B cell (primary cell): Measurements from ENCODE around the gene GUCA1A. TPM values are rescaled to one million over a fixed set of nuclear protein-coding genes. Genes with fewer than 3 reads are reported as not detected.

ENCODE experiments used
- ATAC-seq: fragments of 200-7000 bp; cut with Tn5 transposase; one replicate; pipeline ENCODE4 v1.10.0; 2021; ENCODE audit warnings: low read depth, mild to moderate bottlenecking, moderate number of reproducible peaks, moderate library complexity
- CTCF ChIA-PET: fragments of 350-600 bp; sonication (Branson Sonifier 250); formaldehyde crosslinking; loops from one replicate; lab custom pipeline; 2021; ENCODE audit warnings: antibody characterized with exemption, inconsistent platforms; lab: Charles Lee
- POLR2A ChIA-PET: fragments of 350-600 bp; sonication (Branson Sonifier 250); formaldehyde crosslinking; loops from one replicate; lab custom pipeline; 2021; ENCODE audit warnings: antibody characterized with exemption; lab: Charles Lee
- DNase-seq: peaks from one replicate; pipeline ENCODE4 v3.0.0; 2013
- H2AFZ ChIP-seq: 2 replicates; pipeline ENCODE4 v1.6.1; 2012; ENCODE audit warnings: mild to moderate bottlenecking, low read depth, low read length; ENCODE audit not compliant: insufficient read depth, poor library complexity, severe bottlenecking
- H3K27ac ChIP-seq, 2 donors: 1 replicate in 1 of 2; 2 replicates in 1 of 2; pipeline ENCODE4 v1.5.1; 2012 to 2013; ENCODE audit warnings: low read length in 2 of 2, mild to moderate bottlenecking in 2 of 2, moderate library complexity in 1 of 2
- H3K27me3 ChIP-seq, 4 experiments: fragments of 200-600 bp in 1 of 4; sonication (generic) in 1 of 4; replicated peaks in 1 of 4; 1 replicate in 2 of 4; 2 replicates in 2 of 4; pipeline versions ENCODE4 v1.6.1 to v1.7.0; 2013 to 2016; ENCODE audit warnings: low read length in 3 of 4, mild to moderate bottlenecking in 2 of 4, mixed read lengths in 1 of 4, moderate library complexity in 1 of 4; ENCODE audit not compliant: insufficient read depth in 4 of 4, control insufficient read depth in 3 of 4; ENCODE audit errors: control extremely low read depth in 1 of 4
- H3K36me3 ChIP-seq, 2 experiments: replicated peaks in 1 of 2; 1 replicate in 1 of 2; 2 replicates in 1 of 2; pipeline versions ENCODE4 v1.6.1 to v1.7.1; 2013; ENCODE audit warnings: low read length in 1 of 2; ENCODE audit not compliant: insufficient read depth in 2 of 2, control insufficient read depth in 1 of 2; ENCODE audit errors: control extremely low read depth in 1 of 2, extremely low read depth in 1 of 2
- H3K4me1 ChIP-seq, 2 donors: fragments of 200-600 bp in 1 of 2; sonication (generic) in 1 of 2; 1 replicate in 1 of 2; 2 replicates in 1 of 2; pipeline versions ENCODE4 v1.5.1 to v1.6.1; 2013 to 2017; ENCODE audit warnings: low read length in 2 of 2; ENCODE audit not compliant: control insufficient read depth in 2 of 2, insufficient read depth in 2 of 2
- H3K4me2 ChIP-seq: replicated peaks from 2 replicates; pipeline ENCODE3; 2012; ENCODE audit warnings: mild to moderate bottlenecking, low read depth, low read length; ENCODE audit not compliant: poor library complexity, severe bottlenecking
- H3K4me3 ChIP-seq, 5 experiments: fragments of 200-600 bp in 1 of 5; sonication (generic) in 1 of 5; 1 replicate in 3 of 5; 2 replicates in 2 of 5; pipeline versions ENCODE4 v1.5.1 to v1.7.0; 2011 to 2016; ENCODE audit warnings: low read length in 4 of 5, mild to moderate bottlenecking in 4 of 5, low read depth in 2 of 5, control low read depth in 1 of 5, moderate library complexity in 1 of 5; ENCODE audit not compliant: insufficient read depth in 1 of 5; ENCODE audit errors: control extremely low read depth in 1 of 5, extremely low read depth in 1 of 5
- H3K79me2 ChIP-seq: fragments of 200-600 bp; sonication (generic); one replicate; pipeline ENCODE4 v1.6.0; 2016; ENCODE audit warnings: low read length; ENCODE audit not compliant: control insufficient read depth, insufficient read depth
- H3K9ac ChIP-seq: fragments of 200-600 bp; sonication (generic); 2 replicates; pipeline ENCODE4 v1.6.1; 2017; ENCODE audit warnings: mild to moderate bottlenecking, low read length, moderate library complexity
- H3K9me3 ChIP-seq, 3 donors: one replicate each; pipeline versions ENCODE4 v1.6.1 to v1.7.1; 2013; ENCODE audit warnings: low read length in 2 of 3; ENCODE audit not compliant: control insufficient read depth in 2 of 3, insufficient read depth in 1 of 3; ENCODE audit errors: control extremely low read depth in 1 of 3
- H4K20me1 ChIP-seq: 2 replicates; pipeline ENCODE4 v1.6.0; 2012; ENCODE audit warnings: mild to moderate bottlenecking, low read length; ENCODE audit not compliant: insufficient read depth, control insufficient read depth, poor library complexity, severe bottlenecking
- H3K27ac Mint-ChIP-seq: one replicate; pipeline ENCODE4 v1.8.0; 2021; ENCODE audit warnings: mixed read lengths
- H3K27me3 Mint-ChIP-seq: one replicate; pipeline ENCODE4 v1.8.0; 2021; ENCODE audit warnings: mixed read lengths
- H3K4me1 Mint-ChIP-seq: one replicate; pipeline ENCODE4 v1.8.0; 2021; ENCODE audit warnings: mixed read lengths
- H3K4me3 Mint-ChIP-seq: one replicate; pipeline ENCODE4 v1.8.0; 2021; ENCODE audit warnings: mixed read lengths
- H3K9me3 Mint-ChIP-seq: one replicate; pipeline ENCODE4 v1.8.0; 2022; ENCODE audit warnings: mixed read lengths; ENCODE audit not compliant: insufficient read depth
- CTCF ChIP-seq: fragments of 200-600 bp; IDR thresholded peaks from one replicate; pipeline ENCODE4 v1.8.0; 2022; ENCODE audit warnings: antibody characterized with exemption, mild to moderate bottlenecking
- EZH2 ChIP-seq: IDR thresholded peaks from 2 replicates; pipeline ENCODE4 v1.6.1; 2012; ENCODE audit warnings: borderline replicate concordance, low read depth, mild to moderate bottlenecking, moderate library complexity, low read length; ENCODE audit not compliant: insufficient read depth, poor library complexity, severe bottlenecking
- WGBS: methylation state at CpG from one replicate; pipeline ENCODE4 v1.1.5; 2013; ENCODE audit warnings: missing lambda C conversion rate; ENCODE audit not compliant: insufficient coverage; 5-methylcytosine and 5-hydroxymethylcytosine counted together
- intact Hi-C: fragments of 100-400 bp; cut with micrococcal nuclease; formaldehyde crosslinking; loops from one replicate; pipeline ENCODE4 v1.10.0; 2022
- polyA plus RNA-seq: library from polyadenylated mRNA; depleted of rRNA; stranded (reverse); fragments of >200 nt; gene quantifications from 2 replicates; pipeline ENCODE4 v1.2.3, GENCODE V29; 2012
- total RNA-seq, 2 donors: library from RNA; stranded (reverse); fragments of 120-200 nt in 1 of 2; gene quantifications; 1 replicate in 1 of 2; 2 replicates in 1 of 2; pipeline versions ENCODE4 v1.2.3 to v1.2.4, GENCODE V29; 2013 to 2022

Gene GUCA1A
- total and polyA plus RNA-seq, 2 donors (not counting 1 experiment from before 2014, with no cell fraction given): not detected

- Mint-ChIP-seq H3K4me3 (no peak overlapping the region), H3K27me3 (peaks cover 17% of the 10 kb centered on the region), H3K27ac (no peak overlapping the region), H3K9me3 (no peaks in the 10 kb centered on the region), H3K4me1 (no peaks in the 10 kb centered on the region)
- TF ChIP-seq CTCF (no peak), EZH2 (no peak)
- ATAC-seq (no peak), DNase-seq (no peak)
- 14% methylated on average over 1 of the region's 1 CpG for WGBS
- intact Hi-C loops: no loop called here
- H3K79me2 ChIP-seq: no peaks in the 10 kb centered on the region
- H3K9ac ChIP-seq: no peak overlapping the region
- no peaks in the 10 kb centered on the region for H4K20me1 ChIP-seq
- POLR2A ChIA-PET: interaction anchor here (0.5 kb wide), 1 partner anchor 18 kb away, joined by 6 read pairs; no protein-coding TSS in a partner anchor
- no peaks in the 10 kb centered on the region for H3K4me1 ChIP-seq
- H3K4me2 ChIP-seq: no peak overlapping the region
- no peaks in the 10 kb centered on the region for H3K36me3 ChIP-seq
- no peaks in the 10 kb centered on the region for H3K9me3 ChIP-seq
- no peak overlapping the region for H2AFZ ChIP-seq
- CTCF ChIA-PET: interaction anchor here (1.6 to 1.9 kb wide), 2 partner anchors 60 to 378 kb away, joined by 4 to 8 read pairs; no protein-coding TSS in a partner anchor
- H3K27ac ChIP-seq: no peak overlapping the region
- no peak overlapping the region for H3K4me3 ChIP-seq
- peaks cover 0 to 2% (median 0%) of the 10 kb centered on the region in 4 experiments for H3K27me3 ChIP-seq
Observed at GRCh38 chr6:42163981-42164380, 9.2 kb upstream of the GUCA1A start.

GRCh38 chr6:42165016-42165415 is 8.1 kb upstream of the GUCA1A start:
- Histone ChIP-seq H3K79me2 (no peaks in the 10 kb centered on the region), H3K4me1 (no peaks in the 10 kb centered on the region), H3K27me3 (no peaks in the 10 kb centered on the region), H4K20me1 (no peaks in the 10 kb centered on the region), H2AFZ (no peak overlapping the region), H3K9ac (no peak overlapping the region), H3K36me3 (no peaks in the 10 kb centered on the region), H3K4me3 (no peak overlapping the region), H3K9me3 (no peaks in the 10 kb centered on the region), H3K4me2 (no peak overlapping the region), H3K27ac (no peak overlapping the region)
- WGBS: 94% methylated on average over 8 of the region's 9 CpGs
- peaks cover 17% of the 10 kb centered on the region for H3K27me3 Mint-ChIP-seq
- no peaks in the 10 kb centered on the region for H3K4me1 Mint-ChIP-seq
- CTCF ChIA-PET: interaction anchor here (1.1 to 1.9 kb wide), 2 partner anchors 61 to 91 kb away, joined by 3 to 8 read pairs; no protein-coding TSS in a partner anchor
- ATAC-seq (no peak), DNase-seq (no peak)
- H3K9me3 Mint-ChIP-seq: no peaks in the 10 kb centered on the region
- POLR2A ChIA-PET: no interaction called here
- H3K27ac Mint-ChIP-seq: no peak overlapping the region
- H3K4me3 Mint-ChIP-seq: no peak overlapping the region
- TF ChIP-seq CTCF (no peak), EZH2 (no peak)
- intact Hi-C loops: no loop called here
